HG02885 (cell line): ENCODE results near the gene FSTL4.

Source experiments
- ATAC-seq: cut with Tn5 transposase; IDR thresholded peaks from one replicate; pipeline ENCODE4 v1.9.1; 2021; ENCODE audit warnings: mild to moderate bottlenecking; ENCODE audit not compliant: unreplicated experiment, poor library complexity

Gene FSTL4

GRCh38 chr5:133523013-133523658, 89.2 kb downstream of the FSTL4 start:
- no peak for ATAC-seq

DNA sequence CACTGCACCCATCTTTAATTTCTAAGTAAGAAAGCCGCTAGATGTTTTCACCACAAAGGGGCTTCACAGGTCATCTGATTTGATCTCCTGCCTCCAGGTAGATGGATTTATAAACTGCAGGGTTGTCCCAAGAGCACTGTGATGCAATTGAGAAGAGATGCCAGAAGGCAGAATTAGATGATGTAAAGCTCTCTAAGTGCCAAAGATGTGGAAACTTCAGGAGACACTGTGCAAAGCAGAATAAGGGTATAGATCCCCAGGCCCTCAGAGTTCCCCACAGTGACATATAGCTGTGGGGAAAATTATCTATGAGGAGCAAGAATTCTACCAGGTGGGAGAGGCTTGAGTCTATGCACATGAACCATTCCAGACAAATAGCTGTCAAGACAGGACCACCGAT, 90.5 kb downstream of the FSTL4 start:
- ATAC-seq, result no peak

- ATAC-seq, result no peak
Measured at GRCh38 chr5:133520991-133521706, 91.2 kb downstream of the FSTL4 start.

DNA sequence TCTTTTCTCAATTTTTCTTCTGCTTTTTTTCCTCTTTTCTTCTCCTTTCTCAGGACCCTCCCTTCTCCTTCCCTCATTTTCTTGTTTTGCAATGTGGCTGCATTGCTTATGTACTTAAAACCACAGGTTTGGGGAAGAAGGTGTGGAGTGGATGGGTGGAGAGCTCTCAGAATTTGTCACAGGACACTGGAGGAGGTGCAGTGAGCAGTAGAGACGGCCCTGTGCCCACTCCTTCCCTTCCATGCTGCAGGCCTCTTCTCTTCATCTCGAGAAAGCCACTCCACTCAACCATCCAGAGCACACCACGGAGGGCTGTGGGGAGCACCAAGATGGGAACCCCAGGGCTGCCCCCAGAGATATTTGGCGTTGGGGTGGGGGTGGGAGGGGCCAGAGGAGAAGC, 92.3 kb downstream of the FSTL4 start:
- ATAC-seq, result no peak

DNA sequence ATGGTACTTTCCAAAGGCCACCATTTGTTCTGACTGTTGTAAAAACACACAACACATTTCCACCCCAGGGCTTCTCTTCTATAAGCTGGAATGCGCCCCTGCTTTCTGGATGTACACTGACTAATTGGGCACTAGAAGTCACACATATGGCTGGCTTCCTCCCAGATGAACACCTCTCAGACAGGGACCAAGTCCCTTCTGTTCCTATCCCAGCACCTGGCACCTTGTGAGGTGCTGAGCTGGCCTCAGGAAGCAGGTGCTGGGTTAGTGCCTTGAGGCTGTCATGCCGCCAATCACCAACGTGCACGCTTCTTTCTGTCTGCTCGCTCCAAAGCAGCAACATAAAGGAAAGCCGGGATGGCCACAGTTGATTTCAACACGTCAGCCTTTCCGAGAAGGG, 93.2 kb downstream of the FSTL4 start:
- no peak for ATAC-seq

DNA sequence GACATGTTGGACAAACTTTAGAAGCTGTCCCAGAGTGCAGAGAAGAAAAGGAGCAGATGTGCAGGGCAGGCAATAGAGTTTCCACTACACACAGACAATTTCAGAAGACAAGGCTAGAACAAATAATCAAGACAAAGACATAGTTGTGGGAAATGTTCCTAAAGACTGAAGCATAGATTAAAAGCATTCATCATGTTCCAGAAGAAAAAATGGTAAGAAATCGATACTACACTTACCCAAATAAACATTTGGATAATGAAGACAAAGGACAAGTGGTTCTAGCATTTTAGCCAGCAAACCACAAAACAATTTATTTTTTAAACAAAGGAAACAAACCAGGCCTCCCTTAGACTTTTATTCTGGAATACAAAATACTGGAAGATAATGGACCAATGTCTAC, 97.9 kb downstream of the FSTL4 start:
- ATAC-seq, result no peak

GRCh38 chr5:133512896-133513295, 99.4 kb downstream of the FSTL4 start:
- ATAC-seq, result no peak

DNA sequence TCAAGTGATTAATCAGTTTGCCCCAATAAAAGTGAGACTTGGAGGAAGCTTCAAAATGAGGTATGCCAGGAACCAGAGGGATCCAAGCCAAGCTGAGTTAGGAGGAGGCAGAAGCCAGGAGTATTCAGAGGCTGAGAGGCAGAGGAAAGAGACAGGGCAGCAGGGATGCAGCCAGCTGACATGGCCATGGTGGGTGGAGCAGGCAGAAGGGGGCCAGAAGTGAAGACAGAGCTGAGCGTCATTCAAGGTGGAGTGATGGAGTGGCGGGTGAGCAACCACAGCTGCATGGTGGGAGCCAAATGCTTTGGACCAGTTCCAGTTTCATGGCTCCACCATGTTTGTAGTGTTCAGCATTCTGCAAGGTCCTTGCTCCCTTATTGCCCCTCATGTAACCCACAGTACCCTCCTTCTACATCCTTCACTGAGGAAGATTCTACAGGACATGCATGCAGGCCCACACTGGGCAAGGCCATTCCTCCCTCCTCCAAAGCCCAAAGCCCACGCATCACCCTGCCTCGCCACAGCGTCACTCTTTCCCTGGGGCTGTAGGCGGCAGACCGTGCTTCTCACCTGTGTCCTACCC, 100.6 kb downstream of the FSTL4 start:
- no peak for ATAC-seq

- ATAC-seq, result no peak
Measured at GRCh38 chr5:133510634-133511262, 101.6 kb downstream of the FSTL4 start.

DNA sequence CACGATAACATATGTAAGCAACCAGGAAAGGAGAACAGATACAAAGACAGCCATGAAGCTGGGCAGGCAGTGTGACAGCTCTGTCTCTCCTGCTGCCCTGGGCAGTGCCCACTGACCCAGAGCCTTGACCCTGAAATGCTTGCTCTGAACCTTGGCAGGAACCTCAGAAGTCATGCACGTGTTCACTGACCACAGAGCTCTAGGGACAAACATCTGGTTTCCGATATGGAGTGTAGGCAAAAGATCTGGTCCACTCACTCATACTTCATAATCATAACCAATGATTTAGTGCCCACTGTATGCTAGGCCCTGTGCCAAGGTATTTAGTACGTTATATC, 102.6 kb downstream of the FSTL4 start:
- ATAC-seq, result peak; percentile 38

GRCh38 chr5:133508845-133509741, 103.2 kb downstream of the FSTL4 start:
- ATAC-seq, result peak; percentile 39

- ATAC-seq, result no peak
Measured at GRCh38 chr5:133508331-133508730, 104.0 kb downstream of the FSTL4 start.

- ATAC-seq, result no peak
Measured at GRCh38 chr5:133506181-133506580, 106.2 kb downstream of the FSTL4 start.

DNA sequence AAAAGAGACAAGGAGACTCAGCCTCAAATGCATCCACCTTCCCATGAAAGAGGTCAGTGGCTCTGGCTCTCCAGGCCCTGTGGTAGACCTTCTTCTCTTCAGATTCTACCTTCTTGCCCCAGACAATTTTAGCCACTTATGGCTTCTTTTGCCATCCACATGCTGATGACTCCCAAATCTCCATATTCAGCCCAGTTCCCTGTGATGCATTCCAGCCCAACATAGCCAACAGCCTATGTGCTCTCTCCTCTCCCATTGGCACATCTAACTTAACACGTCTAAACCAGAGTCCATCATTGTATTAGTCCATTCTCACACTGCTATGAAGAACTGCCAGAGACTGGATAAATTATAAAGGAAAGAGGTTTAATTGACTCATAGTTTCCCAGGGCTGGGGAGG, 108.8 kb downstream of the FSTL4 start:
- no peak for ATAC-seq

DNA sequence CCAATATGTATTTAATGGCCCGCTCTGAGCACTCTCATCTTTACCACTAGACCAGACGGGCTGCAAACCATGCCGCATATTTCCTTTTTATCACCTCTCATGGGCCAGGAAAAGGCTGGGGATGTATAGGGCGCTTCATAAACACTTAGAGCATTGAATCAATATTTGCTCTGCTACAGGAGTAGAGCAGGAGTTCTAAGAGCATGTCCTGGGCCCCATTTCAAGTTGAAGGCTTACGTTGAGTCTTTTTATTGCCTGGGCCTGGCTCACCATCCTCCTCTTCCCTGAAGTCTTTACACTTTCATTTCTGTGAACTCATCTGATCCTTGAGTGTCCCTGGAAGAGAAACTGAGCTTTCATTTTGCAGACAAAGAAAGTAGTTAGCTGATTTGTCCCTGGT, 112.4 kb downstream of the FSTL4 start:
- no peak for ATAC-seq

DNA sequence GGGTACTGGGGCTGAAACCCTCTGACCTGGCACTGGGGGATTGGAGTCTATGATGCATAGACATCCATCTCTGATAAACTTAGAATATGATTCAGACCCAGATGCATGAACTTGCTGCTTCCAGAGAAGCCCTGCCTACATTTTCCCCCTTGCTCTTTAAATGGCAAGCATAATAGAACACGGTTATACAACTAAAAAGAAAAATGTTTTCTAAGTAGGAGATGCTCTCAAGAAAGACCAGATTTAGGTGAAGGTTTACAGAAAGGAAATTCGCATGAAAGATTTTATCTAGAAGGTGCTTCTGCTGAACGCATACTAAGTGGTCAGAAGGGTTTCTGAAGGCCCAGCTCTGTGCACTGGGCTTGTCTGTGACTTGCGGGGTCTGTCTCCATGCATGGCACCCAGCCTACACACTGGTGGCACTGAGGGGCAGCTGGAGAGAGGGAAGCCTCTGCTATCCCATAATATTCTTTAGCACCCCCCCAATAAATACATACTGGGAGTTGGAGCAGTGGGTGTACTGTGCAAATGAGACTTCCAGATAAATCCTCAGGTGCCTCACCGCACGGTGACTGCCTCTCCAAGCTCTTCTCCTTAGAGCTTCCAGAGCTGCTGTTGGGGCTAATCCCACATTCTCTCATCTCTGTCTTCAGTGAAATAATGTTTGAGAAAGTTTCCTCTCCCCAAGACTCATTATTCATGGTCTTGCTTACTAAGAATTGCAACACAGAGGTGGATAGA, 114.6 kb downstream of the FSTL4 start:
- ATAC-seq, result no peak

- no peak for ATAC-seq
Measured at GRCh38 chr5:133496631-133497030, 115.7 kb downstream of the FSTL4 start.

DNA sequence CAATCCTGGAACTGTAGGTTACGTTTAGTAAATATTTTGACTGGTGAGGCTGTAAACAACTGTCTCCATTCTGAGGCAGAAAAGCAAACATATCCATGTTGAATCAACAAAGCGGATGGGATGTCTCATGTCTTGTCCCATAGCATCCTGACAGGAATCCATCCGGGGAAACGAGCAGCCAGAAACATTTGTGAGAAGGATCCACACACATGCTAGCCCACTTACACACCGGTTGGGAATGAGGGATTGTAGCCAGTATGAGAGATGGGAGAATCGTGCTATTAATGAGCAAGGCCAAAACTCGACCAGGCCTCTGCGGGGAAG, 117.5 kb downstream of the FSTL4 start:
- ATAC-seq, result no peak

DNA sequence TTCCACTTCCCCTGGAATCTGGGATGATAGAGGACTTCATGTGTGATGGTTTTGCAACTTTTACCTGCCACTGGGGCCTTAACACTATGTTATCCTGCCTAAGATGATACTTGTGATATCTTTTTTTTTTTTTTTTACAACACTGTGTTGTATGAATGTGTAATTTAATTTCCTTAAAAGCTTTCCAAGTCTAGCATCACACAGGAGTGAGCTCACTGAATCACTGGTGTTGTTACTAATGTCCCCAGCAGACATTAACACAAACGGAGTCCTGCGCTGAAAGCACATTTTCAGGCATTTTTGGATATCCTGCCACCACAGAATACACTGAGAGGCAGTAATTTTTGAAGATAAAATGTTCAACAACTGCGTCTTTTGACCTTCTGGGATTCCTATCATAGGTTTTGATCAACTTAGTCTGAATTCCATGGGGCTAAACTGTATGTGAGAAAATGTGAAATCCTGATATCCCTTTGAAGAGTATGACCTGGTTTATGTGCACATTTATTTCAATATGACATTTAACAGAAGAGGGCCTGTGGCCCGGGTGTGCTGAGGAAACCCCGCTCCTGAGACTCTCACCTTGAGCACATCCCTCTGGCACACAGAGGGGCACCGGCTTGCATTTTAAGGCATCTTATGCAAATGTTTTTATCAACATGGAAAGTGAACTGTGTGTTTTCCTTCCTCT, 118.0 kb downstream of the FSTL4 start:
- ATAC-seq, result no peak
